Measurements from ENCODE around the gene FOXD1. TPM values are rescaled to one million over a fixed set of nuclear protein-coding genes. Genes with fewer than 3 reads are reported as not detected.

Gene FOXD1
- total and polyA plus RNA-seq, 9 of the 15 experiments (the other 6 are each of a cell fraction or from before 2014, with no cell fraction given): 0.03 to 0.40 (median 0.10) TPM; not detected in 4

DNA sequence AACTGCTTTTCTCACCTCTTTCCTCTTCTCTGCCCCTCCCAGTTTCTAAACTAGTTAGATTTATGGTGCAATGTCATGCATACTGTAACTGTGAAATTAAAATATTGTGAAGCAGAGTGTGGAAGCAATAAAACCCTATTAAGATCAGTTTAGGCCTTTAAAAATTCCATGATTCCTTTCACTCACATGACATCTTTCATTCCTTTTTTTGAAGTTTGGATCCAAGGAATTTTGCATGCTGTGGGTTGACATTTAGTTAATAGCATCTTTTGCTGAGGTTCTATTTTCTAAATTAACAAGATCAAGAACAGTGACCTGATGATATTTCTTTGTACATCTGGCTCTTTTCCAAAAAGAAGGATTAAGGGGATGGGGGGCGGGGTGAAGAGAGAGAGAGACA, 13.7 kb downstream of the FOXD1 start:
- Histone ChIP-seq H3K79me2 (ENCODE audit: control insufficient read depth, insufficient read depth, low read length) (no peaks in the 10 kb centered on the region), H3K9me1 (ENCODE audit: control insufficient read depth, insufficient read depth, low read length) (no peaks in the 10 kb centered on the region), H2AFZ (ENCODE audit: low read depth, low read length) (no peak overlapping the region), H4K20me1 (replicated peaks; ENCODE audit: control insufficient read depth, insufficient read depth, low read length) (no peaks in the 10 kb centered on the region; the same call in 1 of the 2 replicates), H3K4me1 (replicated peaks in 1 of 2; ENCODE audit: control insufficient read depth in 2 of 2, insufficient read depth in 2 of 2, low read length in 2 of 2) (peaks cover 0 to 14% of the 10 kb centered on the region in 2 experiments; a peak in 2 of 5 replicates), H3K4me2 (ENCODE audit: insufficient read depth, low read length) (no peak overlapping the region), H3K27me3 (ENCODE audit: control insufficient read depth in 2 of 2, insufficient read depth in 2 of 2, low read length in 2 of 2) (peaks cover 25 to 29% of the 10 kb centered on the region in 2 experiments; a peak in 4 of 5 replicates), H3K4me3 (no peak overlapping the region), H3K9me3 (replicated peaks; ENCODE audit: control insufficient read depth, insufficient read depth, low read depth, low read length) (no peaks in the 10 kb centered on the region), H3K36me3 (ENCODE audit: control insufficient read depth, insufficient read depth, low read length) (no peaks in the 10 kb centered on the region), H3K9ac (ENCODE audit: insufficient read depth in 1 of 2, low read depth in 2 of 2, low read length in 2 of 2) (no peak overlapping the region), H3K27ac (ENCODE audit: extremely low read depth, low read depth, low read length) (no peak overlapping the region)
- 14% methylated on average over 1 of the region's 1 CpG for WGBS (ENCODE audit: insufficient coverage, low coverage, missing lambda C conversion rate)
- ATAC-seq (no peak), FAIRE-seq (no peak), DNase-seq (ENCODE audit: extremely low read depth in 1 of 4, low spot score in 3 of 4) (no peak)
- in situ Hi-C loops (cut with MboI) (no loop called here), intact Hi-C loops (cut with micrococcal nuclease) (loop anchor here (5.0 kb wide), 1 partner anchor 218 kb away; no protein-coding TSS in a partner anchor)
- BruUV-seq (replicated peaks): no TSS peak
- POLR2A ChIA-PET: interaction anchor here (1.3 kb wide), 1 partner anchor 15 kb away, joined by 4 read pairs; no protein-coding TSS in a partner anchor
- TF ChIP-seq ZNF551 (CRISPR knock-in tag; IDR thresholded peaks at IDR 0.05) (no peak), ARID2 (IDR thresholded peaks at IDR 0.05) (no peak), ZNF431 (CRISPR knock-in tag; IDR thresholded peaks at IDR 0.05) (no peak), DACH1 (IDR thresholded peaks at IDR 0.05; ENCODE audit: partially characterized antibody) (no peak), RB1 (IDR thresholded peaks at IDR 0.05; ENCODE audit: low read depth) (no peak), CC2D1A (IDR thresholded peaks at IDR 0.05) (no peak), ZNF76 (CRISPR knock-in tag; IDR thresholded peaks at IDR 0.05; ENCODE audit: borderline replicate concordance) (no peak)
- CTCF ChIA-PET (ENCODE audit: low intra/inter-chr PET ratio): no interaction called here

- POLR2A ChIA-PET: interaction anchor here (1.3 kb wide), 1 partner anchor 15 kb away, joined by 4 read pairs; no protein-coding TSS in a partner anchor
- FAIRE-seq (no peak), ATAC-seq (no peak), DNase-seq (ENCODE audit: extremely low read depth in 1 of 4, low spot score in 3 of 4) (no peak)
- H4K20me1 ChIP-seq (replicated peaks; ENCODE audit: control insufficient read depth, insufficient read depth, low read length): no peaks in the 10 kb centered on the region; the same call in 1 of the 2 replicates
- peaks cover 25 to 29% of the 10 kb centered on the region in 2 experiments; a peak in 4 of 5 replicates for H3K27me3 ChIP-seq (ENCODE audit: control insufficient read depth in 2 of 2, insufficient read depth in 2 of 2, low read length in 2 of 2)
- H2AFZ ChIP-seq (ENCODE audit: low read depth, low read length): no peak overlapping the region
- 0% methylated on average over 1 of the region's 1 CpG for WGBS (ENCODE audit: insufficient coverage, low coverage, missing lambda C conversion rate)
- H3K4me1 ChIP-seq (replicated peaks in 1 of 2; ENCODE audit: control insufficient read depth in 2 of 2, insufficient read depth in 2 of 2, low read length in 2 of 2): peaks cover 0 to 14% of the 10 kb centered on the region in 2 experiments; a peak in 2 of 5 replicates
- BruUV-seq (replicated peaks): no TSS peak
- H3K27ac ChIP-seq (ENCODE audit: extremely low read depth, low read depth, low read length): no peak overlapping the region
- in situ Hi-C loops (cut with MboI): no loop called here
- H3K36me3 ChIP-seq (ENCODE audit: control insufficient read depth, insufficient read depth, low read length): no peaks in the 10 kb centered on the region
- no peaks in the 10 kb centered on the region for H3K9me1 ChIP-seq (ENCODE audit: control insufficient read depth, insufficient read depth, low read length)
- CTCF ChIA-PET (ENCODE audit: low intra/inter-chr PET ratio): no interaction called here
- no peak for TF ChIP-seq HNRNPK (IDR thresholded peaks at IDR 0.05; ENCODE audit: low read depth, low read length, poor library complexity, severe bottlenecking)
- no peak for TF ChIP-seq ZNF57 (CRISPR knock-in tag; IDR thresholded peaks at IDR 0.05)
- TF ChIP-seq ZNF740 (CRISPR knock-in tag; IDR thresholded peaks at IDR 0.05): no peak
- no peak for TF ChIP-seq ZNF740 (tag; IDR thresholded peaks at IDR 0.05)
- TF ChIP-seq FIP1L1 (IDR thresholded peaks at IDR 0.05; ENCODE audit: low read depth, low read length, poor library complexity, severe bottlenecking): no peak
- no peak overlapping the region for H3K4me2 ChIP-seq (ENCODE audit: insufficient read depth, low read length)
- no peaks in the 10 kb centered on the region for H3K9me3 ChIP-seq (replicated peaks; ENCODE audit: control insufficient read depth, insufficient read depth, low read depth, low read length)
- no peak overlapping the region for H3K9ac ChIP-seq (ENCODE audit: insufficient read depth in 1 of 2, low read depth in 2 of 2, low read length in 2 of 2)
- no peaks in the 10 kb centered on the region for H3K79me2 ChIP-seq (ENCODE audit: control insufficient read depth, insufficient read depth, low read length)
- no peak overlapping the region for H3K4me3 ChIP-seq
- intact Hi-C loops (cut with micrococcal nuclease): no loop called here
These were observed 14.1 kb downstream of the FOXD1 start for GRCh38 chr5:73434461-73434860.

All from K562 (cell line).